Measurements from ENCODE around the gene ARAP1.

Gene ARAP1

GRCh38 chr11:72703267-72704008, 48.8 kb downstream of the ARAP1 start:
- DNase-seq (ENCODE audit: low read depth) = no peak

GRCh38 chr11:72702577-72703241, 49.5 kb downstream of the ARAP1 start:
- no peak for DNase-seq (ENCODE audit: low read depth)

GRCh38 chr11:72702096-72702495, 50.1 kb downstream of the ARAP1 start:
- DNase-seq (ENCODE audit: low read depth) = no peak

- DNase-seq (ENCODE audit: low read depth) = no peak
These were observed 50.7 kb downstream of the ARAP1 start for GRCh38 chr11:72701466-72701865.

GRCh38 chr11:72700146-72700545, 52.1 kb downstream of the ARAP1 start:
- DNase-seq (ENCODE audit: low read depth) = no peak

- DNase-seq (ENCODE audit: low read depth) = no peak
These were observed 54.4 kb downstream of the ARAP1 start for GRCh38 chr11:72697814-72698213.

GRCh38 chr11:72696866-72697700, 55.1 kb downstream of the ARAP1 start:
- DNase-seq (ENCODE audit: low read depth) = no peak

GRCh38 chr11:72695354-72695753, 56.9 kb downstream of the ARAP1 start:
- no peak for DNase-seq (ENCODE audit: low read depth)

- DNase-seq (ENCODE audit: low read depth) = no peak
These were observed 58.8 kb downstream of the ARAP1 start for GRCh38 chr11:72693271-72693968.

- no peak for DNase-seq (ENCODE audit: low read depth)
These were observed 59.5 kb downstream of the ARAP1 start for GRCh38 chr11:72692498-72693237.

- DNase-seq (ENCODE audit: low read depth) = no peak
These were observed 62.0 kb downstream of the ARAP1 start for GRCh38 chr11:72690166-72690565.

GRCh38 chr11:72688929-72689328, 63.3 kb downstream of the ARAP1 start:
- no peak for DNase-seq (ENCODE audit: low read depth)

- no peak for DNase-seq (ENCODE audit: low read depth)
These were observed 63.7 kb downstream of the ARAP1 start for GRCh38 chr11:72688486-72688885.

GRCh38 chr11:72687326-72687725, 64.9 kb downstream of the ARAP1 start:
- DNase-seq (ENCODE audit: low read depth) = no peak

GRCh38 chr11:72686639-72687220, 65.5 kb downstream of the ARAP1 start:
- no peak for DNase-seq (ENCODE audit: low read depth)

GRCh38 chr11:72685560-72686480, 66.4 kb downstream of the ARAP1 start:
- no peak for DNase-seq (ENCODE audit: low read depth)

GRCh38 chr11:72684236-72684912, 67.8 kb downstream of the ARAP1 start:
- DNase-seq (ENCODE audit: low read depth) = no peak

GRCh38 chr11:72683782-72684200, 68.4 kb downstream of the ARAP1 start:
- DNase-seq (ENCODE audit: low read depth) = peak; percentile 41

GRCh38 chr11:72682858-72683243, 69.4 kb downstream of the ARAP1 start:
- no peak for DNase-seq (ENCODE audit: low read depth)
